ENCODE measurements around the gene FIBIN. TPM values are rescaled to one million over a fixed set of nuclear protein-coding genes. Genes with fewer than 3 reads are reported as not detected.
"Not testable (repeated sequence)": the region's sequence is repeated elsewhere in the genome, so short reads cannot be mapped to it uniquely, and the experiment has no call there.

Gene FIBIN
- total and polyA plus RNA-seq, 4 experiments from 2014 or later, result not detected

- Mint-ChIP-seq H3K36me3 (no peaks in the 10 kb centered on the region), H3K4me3 (no peak overlapping the region), H3K4me1 (no peaks in the 10 kb centered on the region), H3K9me3 (peaks cover 0 to 9% (median 2%) of the 10 kb centered on the region in 8 donors), H3K27ac (no peak overlapping the region), H3K27me3 (no peaks in the 10 kb centered on the region)
- Histone ChIP-seq H3K9me3 (ENCODE audit: control insufficient read depth in 1 of 2, low read length in 2 of 2) (no peaks in the 10 kb centered on the region), H3K4me3 (ENCODE audit: low read length in 2 of 2) (no peak overlapping the region), H3K4me1 (ENCODE audit: insufficient read depth, low read length) (no peaks in the 10 kb centered on the region), H3K27ac (ENCODE audit: low read depth, low read length) (no peak overlapping the region), H3K27me3 (ENCODE audit: insufficient read depth, low read length) (no peaks in the 10 kb centered on the region), H3K36me3 (ENCODE audit: insufficient read depth, low read length) (no peaks in the 10 kb centered on the region)
- CTCF ChIA-PET (ENCODE audit: partially characterized antibody), result no interaction called here
- POLR2A ChIA-PET (ENCODE audit: partially characterized antibody), result no interaction called here
- intact Hi-C loops (cut with micrococcal nuclease), result no loop called here
- no peak for DNase-seq
Observed at GRCh38 chr11:26964339-26964738, 29.6 kb upstream of the FIBIN start.

GRCh38 chr11:26964847-26965485, 28.9 kb upstream of the FIBIN start:
- H3K27me3 ChIP-seq (ENCODE audit: insufficient read depth, low read length); CTCF ChIA-PET (ENCODE audit: partially characterized antibody); POLR2A ChIA-PET (ENCODE audit: partially characterized antibody); H3K9me3 ChIP-seq (ENCODE audit: control insufficient read depth in 1 of 2, low read length in 2 of 2); H3K36me3 ChIP-seq (ENCODE audit: insufficient read depth, low read length); H3K36me3 Mint-ChIP-seq; H3K4me1 ChIP-seq (ENCODE audit: insufficient read depth, low read length); H3K27ac ChIP-seq (ENCODE audit: low read depth, low read length); H3K4me3 ChIP-seq (ENCODE audit: low read length in 2 of 2); H3K27me3 Mint-ChIP-seq; H3K4me1 Mint-ChIP-seq; DNase-seq; H3K4me3 Mint-ChIP-seq; intact Hi-C loops (cut with micrococcal nuclease); H3K9me3 Mint-ChIP-seq; H3K27ac Mint-ChIP-seq: not testable (repeated sequence)

GRCh38 chr11:26971961-26972360, 22.0 kb upstream of the FIBIN start:
- intact Hi-C loops (cut with micrococcal nuclease), result no loop called here
- Histone ChIP-seq H3K4me3 (ENCODE audit: low read length in 2 of 2) (no peak overlapping the region), H3K27ac (ENCODE audit: low read depth, low read length) (no peak overlapping the region), H3K27me3 (ENCODE audit: insufficient read depth, low read length) (no peaks in the 10 kb centered on the region), H3K4me1 (ENCODE audit: insufficient read depth, low read length) (no peaks in the 10 kb centered on the region), H3K9me3 (ENCODE audit: control insufficient read depth in 1 of 2, low read length in 2 of 2) (no peaks in the 10 kb centered on the region), H3K36me3 (ENCODE audit: insufficient read depth, low read length) (no peaks in the 10 kb centered on the region)
- Mint-ChIP-seq H3K4me3 (no peak overlapping the region), H3K27me3 (no peaks in the 10 kb centered on the region), H3K9me3 (peaks cover 0 to 4% (median 1%) of the 10 kb centered on the region in 8 donors), H3K36me3 (no peaks in the 10 kb centered on the region), H3K4me1 (no peaks in the 10 kb centered on the region), H3K27ac (no peak overlapping the region)
- no peak for DNase-seq
- ChIA-PET CTCF (ENCODE audit: partially characterized antibody) (no interaction called here), POLR2A (ENCODE audit: partially characterized antibody) (no interaction called here)

GRCh38 chr11:26974069-26974783, 19.7 kb upstream of the FIBIN start:
- H3K36me3 Mint-ChIP-seq, result no peaks in the 10 kb centered on the region
- no peak for DNase-seq
- no peaks in the 10 kb centered on the region for H3K27me3 Mint-ChIP-seq
- H3K4me1 Mint-ChIP-seq, result no peaks in the 10 kb centered on the region
- intact Hi-C loops (cut with micrococcal nuclease), result no loop called here
- no peak overlapping the region for H3K27ac Mint-ChIP-seq
- H3K36me3 ChIP-seq (ENCODE audit: insufficient read depth, low read length), result no peaks in the 10 kb centered on the region
- no peaks in the 10 kb centered on the region for H3K27me3 ChIP-seq (ENCODE audit: insufficient read depth, low read length)
- no peaks in the 10 kb centered on the region for H3K4me1 ChIP-seq (ENCODE audit: insufficient read depth, low read length)
- POLR2A ChIA-PET (ENCODE audit: partially characterized antibody), result no interaction called here
- H3K9me3 Mint-ChIP-seq, result peaks cover 0 to 9% (median 5%) of the 10 kb centered on the region in 8 donors
- CTCF ChIA-PET (ENCODE audit: partially characterized antibody), result no interaction called here
- H3K9me3 ChIP-seq (ENCODE audit: control insufficient read depth in 1 of 2, low read length in 2 of 2), result no peaks in the 10 kb centered on the region
- no peak overlapping the region for H3K4me3 Mint-ChIP-seq
- no peak overlapping the region for H3K4me3 ChIP-seq (ENCODE audit: low read length in 2 of 2)
- no peak overlapping the region for H3K27ac ChIP-seq (ENCODE audit: low read depth, low read length)

- DNase-seq, result no peak
- Mint-ChIP-seq H3K4me3 (no peak overlapping the region), H3K4me1 (no peaks in the 10 kb centered on the region), H3K27ac (no peak overlapping the region), H3K27me3 (no peaks in the 10 kb centered on the region), H3K36me3 (no peaks in the 10 kb centered on the region), H3K9me3 (peaks cover 0 to 16% (median 10%) of the 10 kb centered on the region in 8 donors)
- H3K36me3 ChIP-seq (ENCODE audit: insufficient read depth, low read length), result no peaks in the 10 kb centered on the region
- H3K4me1 ChIP-seq (ENCODE audit: insufficient read depth, low read length), result no peaks in the 10 kb centered on the region
- H3K27me3 ChIP-seq (ENCODE audit: insufficient read depth, low read length), result no peaks in the 10 kb centered on the region
- H3K9me3 ChIP-seq (ENCODE audit: control insufficient read depth in 1 of 2, low read length in 2 of 2), result no peaks in the 10 kb centered on the region
- intact Hi-C loops (cut with micrococcal nuclease), result no loop called here
- ChIA-PET POLR2A (ENCODE audit: partially characterized antibody) (no interaction called here), CTCF (ENCODE audit: partially characterized antibody) (no interaction called here)
- H3K4me3 ChIP-seq (ENCODE audit: low read length in 2 of 2), result no peak overlapping the region
- no peak overlapping the region for H3K27ac ChIP-seq (ENCODE audit: low read depth, low read length)
Observed at GRCh38 chr11:26974996-26975395, 18.9 kb upstream of the FIBIN start.

GRCh38 chr11:26976389-26976788, 17.5 kb upstream of the FIBIN start:
- no peaks in the 10 kb centered on the region for H3K27me3 Mint-ChIP-seq
- no peaks in the 10 kb centered on the region for H3K4me1 ChIP-seq (ENCODE audit: insufficient read depth, low read length)
- H3K9me3 Mint-ChIP-seq, result peaks cover 0 to 22% (median 18%) of the 10 kb centered on the region in 8 donors
- intact Hi-C loops (cut with micrococcal nuclease), result no loop called here
- no peaks in the 10 kb centered on the region for H3K4me1 Mint-ChIP-seq
- no peaks in the 10 kb centered on the region for H3K36me3 ChIP-seq (ENCODE audit: insufficient read depth, low read length)
- no peak for DNase-seq
- no peak overlapping the region for H3K27ac ChIP-seq (ENCODE audit: low read depth, low read length)
- H3K9me3 ChIP-seq (ENCODE audit: control insufficient read depth in 1 of 2, low read length in 2 of 2), result no peaks in the 10 kb centered on the region
- no peaks in the 10 kb centered on the region for H3K27me3 ChIP-seq (ENCODE audit: insufficient read depth, low read length)
- no peak overlapping the region for H3K27ac Mint-ChIP-seq
- no peak overlapping the region for H3K4me3 Mint-ChIP-seq
- POLR2A ChIA-PET (ENCODE audit: partially characterized antibody), result no interaction called here
- peaks cover 0 to 1% of the 10 kb centered on the region in 2 donors for H3K36me3 Mint-ChIP-seq
- H3K4me3 ChIP-seq (ENCODE audit: low read length in 2 of 2), result no peak overlapping the region
- CTCF ChIA-PET (ENCODE audit: partially characterized antibody), result no interaction called here

GRCh38 chr11:26977209-26977608, 16.7 kb upstream of the FIBIN start:
- intact Hi-C loops (cut with micrococcal nuclease); H3K4me3 Mint-ChIP-seq; CTCF ChIA-PET (ENCODE audit: partially characterized antibody); H3K4me3 ChIP-seq (ENCODE audit: low read length in 2 of 2); H3K9me3 ChIP-seq (ENCODE audit: control insufficient read depth in 1 of 2, low read length in 2 of 2); DNase-seq; H3K27ac Mint-ChIP-seq; H3K27ac ChIP-seq (ENCODE audit: low read depth, low read length); H3K27me3 Mint-ChIP-seq; POLR2A ChIA-PET (ENCODE audit: partially characterized antibody); H3K36me3 ChIP-seq (ENCODE audit: insufficient read depth, low read length); H3K4me1 ChIP-seq (ENCODE audit: insufficient read depth, low read length); H3K4me1 Mint-ChIP-seq; H3K36me3 Mint-ChIP-seq; H3K27me3 ChIP-seq (ENCODE audit: insufficient read depth, low read length): not testable (repeated sequence)
- peaks cover 0 to 30% (median 18%) of the 10 kb centered on the region in 8 donors for H3K9me3 Mint-ChIP-seq

All from CD4-positive, alpha-beta memory T cell (primary cell).